ENCODE results near the gene NDUFV3. TPM values are rescaled to one million over a fixed set of nuclear protein-coding genes. Genes with fewer than 3 reads are reported as not detected.

NDUFV3 gene
- total RNA-seq, 3 donors from 2014 or later: 49.9 to 62.9 (median 51.1) TPM

DNA sequence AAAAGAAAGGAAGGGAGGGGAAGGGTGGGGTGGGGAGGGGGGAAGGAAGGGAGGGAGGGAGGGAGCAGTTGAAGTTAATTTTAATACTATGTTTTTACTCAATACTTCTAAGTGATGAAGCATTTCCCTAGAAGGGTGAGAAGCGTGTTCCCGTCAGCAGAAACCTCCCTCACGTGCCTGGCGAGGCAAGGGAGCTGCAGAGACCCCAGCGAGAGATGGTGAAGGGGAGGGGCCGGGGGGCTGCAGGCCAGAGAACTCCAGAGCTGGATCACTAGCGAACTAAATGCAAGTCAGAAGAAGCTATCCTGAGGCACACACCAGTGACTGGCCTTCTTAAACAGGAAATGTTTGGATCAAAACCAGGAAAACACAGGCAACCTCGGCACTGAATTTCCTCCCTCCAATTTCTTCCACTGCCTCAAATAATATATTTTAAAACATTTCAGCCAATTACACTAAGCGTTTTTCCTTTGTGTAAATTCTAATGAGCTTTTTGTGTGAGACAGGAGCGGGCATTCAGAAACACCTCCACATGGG lies 31.7 kb upstream of the NDUFV3 start:
- Histone ChIP-seq H3K4me3 (no peak overlapping the region), H3K27ac (no peak overlapping the region), H3K36me3 (no peaks in the 10 kb centered on the region), H3K4me1 (no peaks in the 10 kb centered on the region), H3K27me3 (no peaks in the 10 kb centered on the region), H3K9me3 (no peaks in the 10 kb centered on the region)
- DNase-seq (ENCODE audit: low spot score in 2 of 2): no peak
- TF ChIP-seq POLR2AphosphoS5 (IDR thresholded peaks at IDR 0.05): no peak
- intact Hi-C loops (cut with DNase I; ENCODE audit: low total_unique reads): no loop called here

DNA sequence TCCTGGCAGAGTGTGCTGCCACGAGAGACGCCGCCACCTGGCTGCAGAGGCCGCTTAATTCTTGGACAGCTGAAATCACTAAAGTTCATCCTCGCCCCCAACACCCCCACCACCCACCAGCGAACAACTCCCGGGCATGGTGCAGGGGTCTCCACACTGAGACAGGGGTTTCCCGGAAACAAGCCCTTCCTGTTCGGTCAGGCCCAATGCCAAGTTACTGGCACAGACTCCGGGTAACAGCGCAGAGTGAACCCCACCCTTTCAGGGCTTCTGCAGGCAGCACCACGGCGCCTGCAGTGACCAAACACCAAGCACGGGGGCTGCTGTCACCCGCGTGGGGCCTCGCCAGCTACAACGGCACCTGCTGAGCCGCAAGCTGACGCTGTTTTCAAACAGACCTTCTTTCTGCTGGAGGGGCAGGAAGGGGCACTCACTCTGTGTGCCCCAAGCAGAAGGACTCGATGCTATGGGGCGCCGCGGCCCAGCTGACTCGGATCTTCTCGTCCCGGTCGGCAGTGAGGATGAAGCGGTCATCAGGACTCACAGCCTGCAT lies 31.2 kb upstream of the NDUFV3 start:
- Histone ChIP-seq H3K36me3 (no peaks in the 10 kb centered on the region), H3K27ac (no peak overlapping the region), H3K9me3 (no peaks in the 10 kb centered on the region), H3K4me3 (no peak overlapping the region), H3K27me3 (no peaks in the 10 kb centered on the region), H3K4me1 (no peaks in the 10 kb centered on the region)
- no peak for DNase-seq (ENCODE audit: low spot score in 2 of 2)
- intact Hi-C loops (cut with DNase I; ENCODE audit: low total_unique reads): no loop called here
- TF ChIP-seq POLR2AphosphoS5 (IDR thresholded peaks at IDR 0.05) (no peak), POLR2A (IDR thresholded peaks at IDR 0.05) (no peak)
- TF ChIP-seq, protein P1, sequence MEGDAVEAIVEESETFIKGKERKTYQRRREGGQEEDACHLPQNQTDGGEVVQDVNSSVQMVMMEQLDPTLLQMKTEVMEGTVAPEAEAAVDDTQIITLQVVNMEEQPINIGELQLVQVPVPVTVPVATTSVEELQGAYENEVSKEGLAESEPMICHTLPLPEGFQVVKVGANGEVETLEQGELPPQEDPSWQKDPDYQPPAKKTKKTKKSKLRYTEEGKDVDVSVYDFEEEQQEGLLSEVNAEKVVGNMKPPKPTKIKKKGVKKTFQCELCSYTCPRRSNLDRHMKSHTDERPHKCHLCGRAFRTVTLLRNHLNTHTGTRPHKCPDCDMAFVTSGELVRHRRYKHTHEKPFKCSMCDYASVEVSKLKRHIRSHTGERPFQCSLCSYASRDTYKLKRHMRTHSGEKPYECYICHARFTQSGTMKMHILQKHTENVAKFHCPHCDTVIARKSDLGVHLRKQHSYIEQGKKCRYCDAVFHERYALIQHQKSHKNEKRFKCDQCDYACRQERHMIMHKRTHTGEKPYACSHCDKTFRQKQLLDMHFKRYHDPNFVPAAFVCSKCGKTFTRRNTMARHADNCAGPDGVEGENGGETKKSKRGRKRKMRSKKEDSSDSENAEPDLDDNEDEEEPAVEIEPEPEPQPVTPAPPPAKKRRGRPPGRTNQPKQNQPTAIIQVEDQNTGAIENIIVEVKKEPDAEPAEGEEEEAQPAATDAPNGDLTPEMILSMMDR (IDR thresholded peaks at IDR 0.05): no peak

DNA sequence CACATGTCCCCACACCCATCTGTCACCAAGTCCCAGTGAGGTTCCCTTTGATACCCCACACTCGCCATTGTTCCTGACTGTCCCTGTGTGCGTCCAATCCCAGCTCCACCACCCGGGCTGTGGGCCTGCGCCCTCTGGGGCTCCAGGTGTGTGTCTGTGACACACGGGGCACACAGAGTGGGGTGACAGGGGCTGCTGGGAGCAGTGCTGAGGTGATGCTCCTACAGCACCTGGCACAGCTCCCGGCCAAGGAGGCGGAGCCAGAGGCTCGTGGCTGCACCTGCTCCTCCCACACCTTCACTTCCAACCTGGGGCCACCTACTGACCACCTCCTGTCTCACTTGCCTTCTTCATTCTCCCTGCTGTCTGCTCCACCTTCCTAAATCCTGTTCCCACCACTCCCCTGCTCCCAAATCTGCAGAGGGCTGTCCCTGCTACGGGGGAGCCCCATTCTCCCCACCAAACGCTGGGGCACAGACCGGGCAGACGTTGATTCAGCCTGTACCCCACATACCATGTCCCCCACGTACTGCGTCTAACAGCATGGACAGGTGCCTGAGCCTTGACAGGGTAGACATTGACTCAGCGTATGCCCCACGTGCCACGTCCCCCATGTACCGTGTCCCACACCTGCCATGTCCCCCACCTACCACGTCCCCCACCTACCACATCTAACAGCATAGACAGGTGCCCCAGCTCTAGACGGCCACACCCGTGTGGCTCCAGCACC lies 30.2 kb upstream of the NDUFV3 start:
- Histone ChIP-seq H3K36me3 (no peaks in the 10 kb centered on the region), H3K27me3 (no peaks in the 10 kb centered on the region), H3K9me3 (no peaks in the 10 kb centered on the region), H3K4me1 (no peaks in the 10 kb centered on the region), H3K4me3 (no peak overlapping the region), H3K27ac (no peak overlapping the region)
- TF ChIP-seq POLR2A (IDR thresholded peaks at IDR 0.05) (no peak), POLR2AphosphoS5 (IDR thresholded peaks at IDR 0.05) (no peak)
- TF ChIP-seq, protein P1 (IDR thresholded peaks at IDR 0.05): no peak
- no peak for DNase-seq (ENCODE audit: low spot score in 2 of 2)
- intact Hi-C loops (cut with DNase I; ENCODE audit: low total_unique reads): no loop called here

DNA sequence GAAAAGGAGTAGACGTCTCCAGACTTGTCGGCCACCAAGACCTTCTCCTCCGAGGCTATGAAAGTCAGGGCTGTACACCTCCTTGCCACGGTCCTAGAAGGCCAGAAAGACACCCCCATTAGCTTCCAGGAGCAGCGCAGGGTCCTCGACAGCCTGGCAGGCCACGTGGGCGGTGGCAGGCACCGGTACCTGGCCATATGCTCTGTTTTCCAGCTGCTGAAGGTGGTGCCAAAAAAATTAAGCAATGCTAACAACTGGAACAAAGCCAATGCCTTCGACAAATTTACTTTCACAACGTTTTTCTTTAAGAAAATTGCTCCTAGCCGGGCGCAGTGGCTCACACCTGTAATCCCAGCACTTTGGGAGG lies 29.6 kb upstream of the NDUFV3 start:
- TF ChIP-seq, protein P1 (IDR thresholded peaks at IDR 0.05): no peak
- TF ChIP-seq POLR2AphosphoS5 (IDR thresholded peaks at IDR 0.05) (no peak), POLR2A (IDR thresholded peaks at IDR 0.05) (no peak)
- intact Hi-C loops (cut with DNase I; ENCODE audit: low total_unique reads): no loop called here
- Histone ChIP-seq H3K27ac (no peak overlapping the region), H3K36me3 (no peaks in the 10 kb centered on the region), H3K27me3 (no peaks in the 10 kb centered on the region), H3K9me3 (no peaks in the 10 kb centered on the region), H3K4me1 (no peaks in the 10 kb centered on the region), H3K4me3 (no peak overlapping the region)
- no peak for DNase-seq (ENCODE audit: low spot score in 2 of 2)

DNA sequence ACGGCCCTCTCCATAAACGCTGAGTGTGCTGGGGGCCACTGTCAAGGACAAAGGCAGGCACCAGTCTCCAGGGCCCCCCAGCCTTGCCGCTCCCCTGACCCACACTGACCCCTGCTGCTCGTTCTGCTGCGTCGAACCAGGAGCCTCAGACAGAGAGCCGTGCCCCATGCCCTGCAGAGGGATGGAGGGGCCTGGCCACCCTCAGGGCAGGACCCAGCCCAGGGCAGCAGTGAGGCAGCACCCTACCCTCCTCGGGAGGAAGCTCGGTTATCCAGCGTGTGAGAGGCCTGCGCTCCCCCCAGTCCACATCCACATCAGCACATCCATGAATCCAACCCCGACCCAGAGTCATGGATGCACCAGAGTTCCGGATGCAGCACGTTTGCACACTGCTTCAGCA lies 28.8 kb upstream of the NDUFV3 start:
- H3K27ac ChIP-seq: no peak overlapping the region
- intact Hi-C loops (cut with DNase I; ENCODE audit: low total_unique reads): no loop called here
- DNase-seq (ENCODE audit: low spot score in 2 of 2): no peak
- H3K4me1 ChIP-seq: no peaks in the 10 kb centered on the region
- no peaks in the 10 kb centered on the region for H3K9me3 ChIP-seq
- no peak overlapping the region for H3K4me3 ChIP-seq
- TF ChIP-seq, protein P1 (IDR thresholded peaks at IDR 0.05): no peak
- TF ChIP-seq POLR2A (IDR thresholded peaks at IDR 0.05) (no peak), POLR2AphosphoS5 (IDR thresholded peaks at IDR 0.05) (no peak)
- H3K36me3 ChIP-seq: no peaks in the 10 kb centered on the region
- H3K27me3 ChIP-seq: no peaks in the 10 kb centered on the region

All from breast epithelium (tissue), 4 donors.